Ectodermal cell (in vitro differentiated cells): ENCODE results near the gene SUGCT.

ENCODE experiments used
- H3K27ac ChIP-seq: 2 replicates; pipeline ENCODE4 v1.7.0; 2013; ENCODE audit warnings: mild to moderate bottlenecking, low read depth, low read length; ENCODE audit not compliant: insufficient read depth, poor library complexity, severe bottlenecking
- H3K27me3 ChIP-seq: 2 replicates; pipeline ENCODE4 v1.7.0; 2013; ENCODE audit warnings: mild to moderate bottlenecking, low read length; ENCODE audit not compliant: insufficient read depth, control insufficient read depth, poor library complexity, severe bottlenecking
- H3K36me3 ChIP-seq: one replicate; pipeline ENCODE4 v1.7.0; 2013; ENCODE audit warnings: low read length; ENCODE audit not compliant: control insufficient read depth, insufficient read depth
- H3K4me1 ChIP-seq: one replicate; pipeline ENCODE4 v1.7.0; 2013; ENCODE audit warnings: low read length; ENCODE audit not compliant: control insufficient read depth, insufficient read depth
- H3K4me3 ChIP-seq: 2 replicates; pipeline ENCODE4 v1.7.0; 2013; ENCODE audit warnings: low read depth, low read length, control low read depth; ENCODE audit not compliant: insufficient read depth
- H3K9me3 ChIP-seq: 2 replicates; pipeline ENCODE4 v1.7.0; 2013; ENCODE audit warnings: mild to moderate bottlenecking, low read length, moderate library complexity; ENCODE audit not compliant: control insufficient read depth
- WGBS, 2 experiments: methylation state at CpG; one replicate each; pipeline ENCODE4 v1.1.7; 2013; ENCODE audit warnings: missing lambda C conversion rate in 2 of 2; 5-methylcytosine and 5-hydroxymethylcytosine counted together

Gene SUGCT

GRCh38 chr7:40799493-40800403 lies 664.9 kb downstream of the SUGCT start:
- no peak overlapping the region for H3K4me3 ChIP-seq
- no peak overlapping the region for H3K27ac ChIP-seq
- H3K36me3 ChIP-seq = no peaks in the 10 kb centered on the region
- H3K4me1 ChIP-seq = no peaks in the 10 kb centered on the region
- H3K27me3 ChIP-seq = no peaks in the 10 kb centered on the region
- WGBS, 2 experiments = 86 to 87% methylated on average over 8 of the region's 8 CpGs
- H3K9me3 ChIP-seq = no peaks in the 10 kb centered on the region

- no peaks in the 10 kb centered on the region for H3K27me3 ChIP-seq
- no peak overlapping the region for H3K27ac ChIP-seq
- no peaks in the 10 kb centered on the region for H3K36me3 ChIP-seq
- no peaks in the 10 kb centered on the region for H3K4me1 ChIP-seq
- no peak overlapping the region for H3K4me3 ChIP-seq
- no peaks in the 10 kb centered on the region for H3K9me3 ChIP-seq
Observed at GRCh38 chr7:40800771-40801170, 666.0 kb downstream of the SUGCT start.

- Histone ChIP-seq H3K4me1 (no peaks in the 10 kb centered on the region), H3K27ac (no peak overlapping the region), H3K9me3 (no peaks in the 10 kb centered on the region), H3K27me3 (no peaks in the 10 kb centered on the region), H3K36me3 (no peaks in the 10 kb centered on the region), H3K4me3 (no peak overlapping the region)
- WGBS, 2 experiments = 96% methylated on average over 3 of the region's 3 CpGs
Observed at GRCh38 chr7:40802497-40802896, 667.7 kb downstream of the SUGCT start.

DNA sequence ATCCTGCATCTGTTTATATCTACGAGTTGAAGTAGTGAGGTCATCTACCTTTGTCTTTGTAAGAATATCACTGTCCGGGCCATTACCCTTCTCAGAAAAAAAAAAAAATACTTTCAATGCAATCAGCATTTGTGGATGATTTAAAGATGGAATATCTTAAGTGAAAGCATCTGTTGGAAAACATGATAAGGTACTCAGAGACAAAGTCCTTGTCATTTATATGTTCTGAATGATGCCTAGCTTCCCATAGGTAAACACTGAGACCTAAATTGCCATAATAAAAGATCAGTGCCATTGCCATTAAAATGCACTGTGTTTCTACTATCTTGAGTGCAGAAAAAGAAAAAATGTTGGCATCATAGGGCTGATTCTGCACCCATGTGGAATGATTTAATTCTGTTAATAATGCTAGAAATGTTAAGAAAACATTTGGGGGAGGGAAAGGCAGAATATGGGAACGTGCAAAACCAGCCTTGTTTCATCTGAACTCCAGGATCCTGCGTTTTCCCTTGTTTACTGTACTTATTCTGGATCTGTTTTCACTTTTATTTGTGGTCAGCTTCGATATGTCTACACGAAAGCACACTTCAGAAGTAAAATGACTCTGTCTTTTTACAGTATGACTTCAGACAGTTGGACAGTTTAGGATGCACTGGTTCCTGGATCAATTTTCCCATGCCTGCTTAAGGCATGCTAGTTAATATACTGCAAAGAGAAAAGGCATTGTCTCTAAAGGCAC lies 669.8 kb downstream of the SUGCT start:
- no peak overlapping the region for H3K27ac ChIP-seq
- no peaks in the 10 kb centered on the region for H3K27me3 ChIP-seq
- no peak overlapping the region for H3K4me3 ChIP-seq
- H3K4me1 ChIP-seq = no peaks in the 10 kb centered on the region
- no peaks in the 10 kb centered on the region for H3K36me3 ChIP-seq
- WGBS, 2 experiments = 85 to 97% methylated on average over 4 to 5 of the region's 6 CpGs
- no peaks in the 10 kb centered on the region for H3K9me3 ChIP-seq

GRCh38 chr7:40805361-40805760 lies 670.6 kb downstream of the SUGCT start:
- no peak overlapping the region for H3K4me3 ChIP-seq
- H3K4me1 ChIP-seq = no peaks in the 10 kb centered on the region
- H3K36me3 ChIP-seq = no peaks in the 10 kb centered on the region
- H3K27ac ChIP-seq = no peak overlapping the region
- no peaks in the 10 kb centered on the region for H3K9me3 ChIP-seq
- no peaks in the 10 kb centered on the region for H3K27me3 ChIP-seq

- H3K27ac ChIP-seq = no peak overlapping the region
Observed at GRCh38 chr7:40808378-40808942, 673.7 kb downstream of the SUGCT start.

DNA sequence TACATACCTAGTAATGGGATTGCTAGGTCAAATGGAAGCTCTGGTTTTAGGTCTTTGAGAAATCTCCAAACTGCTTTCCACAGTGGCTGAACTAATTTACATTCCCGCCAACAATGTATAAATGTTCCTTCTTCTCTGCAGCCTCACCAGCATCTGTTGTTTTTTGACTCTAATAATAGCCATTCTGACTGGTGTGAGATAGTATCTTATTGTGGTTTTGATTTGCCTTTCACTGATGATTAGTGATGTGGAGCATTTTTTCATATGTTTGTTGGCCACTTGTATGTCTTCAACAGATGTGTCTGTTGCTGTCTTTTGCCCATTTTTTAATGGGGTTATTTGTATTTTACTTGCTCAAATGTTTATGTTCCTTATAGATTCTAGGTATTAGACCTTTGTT lies 675.5 kb downstream of the SUGCT start:
- Histone ChIP-seq H3K27ac (no peak overlapping the region), H3K4me1 (no peaks in the 10 kb centered on the region), H3K9me3 (no peaks in the 10 kb centered on the region), H3K4me3 (no peak overlapping the region), H3K36me3 (no peaks in the 10 kb centered on the region), H3K27me3 (no peaks in the 10 kb centered on the region)
- WGBS, 2 experiments = 90 to 100% methylated on average over 1 of the region's 1 CpG

More at GRCh38 chr7:40808378-40808942, 673.7 kb downstream of the SUGCT start:
- no peaks in the 10 kb centered on the region for H3K9me3 ChIP-seq
- no peak overlapping the region for H3K4me3 ChIP-seq
- no peaks in the 10 kb centered on the region for H3K36me3 ChIP-seq
- H3K4me1 ChIP-seq = no peaks in the 10 kb centered on the region
- H3K27me3 ChIP-seq = no peaks in the 10 kb centered on the region

DNA sequence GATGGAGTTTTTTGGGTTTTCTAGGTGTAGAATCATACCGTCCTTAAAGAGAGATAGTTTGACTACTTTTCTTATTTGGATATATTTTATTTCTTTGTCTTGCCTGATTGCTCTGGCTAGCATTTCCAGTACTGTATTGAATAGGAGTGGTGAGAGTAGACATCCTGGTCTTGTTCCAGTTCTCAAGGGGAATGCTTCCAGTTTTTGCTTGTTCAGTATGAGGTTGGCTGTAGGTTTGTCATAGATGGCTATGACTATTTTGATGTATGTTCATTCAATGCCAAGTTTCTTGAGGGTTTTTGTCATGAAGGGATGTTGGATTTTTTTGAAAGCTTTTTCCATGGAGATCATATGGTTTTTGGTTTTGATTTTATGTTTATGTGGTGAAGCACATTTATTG lies 676.9 kb downstream of the SUGCT start:
- H3K9me3 ChIP-seq = no peaks in the 10 kb centered on the region
- 95 to 100% methylated on average over 1 of the region's 1 CpG for WGBS, 2 experiments

GRCh38 chr7:40815022-40815421 lies 680.2 kb downstream of the SUGCT start:
- H3K4me3 ChIP-seq = no peak overlapping the region
- H3K9me3 ChIP-seq = no peaks in the 10 kb centered on the region
- H3K27ac ChIP-seq = no peak overlapping the region
- no peaks in the 10 kb centered on the region for H3K4me1 ChIP-seq
- H3K36me3 ChIP-seq = no peaks in the 10 kb centered on the region
- H3K27me3 ChIP-seq = no peaks in the 10 kb centered on the region
- 95 to 97% methylated on average over 2 of the region's 2 CpGs for WGBS, 2 experiments

More for the DNA sequence above, 676.9 kb downstream of the SUGCT start:
- Histone ChIP-seq H3K27ac (no peak overlapping the region), H3K4me3 (no peak overlapping the region), H3K4me1 (no peaks in the 10 kb centered on the region), H3K27me3 (no peaks in the 10 kb centered on the region), H3K36me3 (no peaks in the 10 kb centered on the region)

DNA sequence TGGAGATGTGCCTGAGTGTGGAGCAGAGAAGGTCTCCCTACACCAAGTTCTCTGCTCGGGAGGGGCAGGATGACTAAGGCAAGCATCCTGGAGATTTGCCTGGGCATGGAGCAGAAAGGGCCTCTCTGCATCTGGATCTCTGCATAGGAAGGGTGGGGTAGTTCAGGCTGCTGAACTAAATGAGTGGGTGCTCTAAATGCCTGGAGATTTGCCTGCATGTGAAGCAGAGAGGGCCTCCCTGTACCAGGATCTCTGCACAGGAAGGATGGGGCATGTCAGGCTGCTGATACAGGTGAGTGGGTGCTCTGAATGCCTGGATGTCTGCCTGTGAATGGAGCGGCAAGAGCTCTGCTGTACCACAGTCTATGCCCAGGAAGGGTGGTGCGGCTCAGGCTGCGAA lies 680.7 kb downstream of the SUGCT start:
- no peaks in the 10 kb centered on the region for H3K27me3 ChIP-seq
- H3K36me3 ChIP-seq = no peaks in the 10 kb centered on the region
- no peaks in the 10 kb centered on the region for H3K4me1 ChIP-seq
- no peak overlapping the region for H3K4me3 ChIP-seq
- H3K27ac ChIP-seq = no peak overlapping the region
- WGBS, 2 experiments = 92 to 95% methylated on average over 4 of the region's 4 CpGs
- no peaks in the 10 kb centered on the region for H3K9me3 ChIP-seq
